Measurements from ENCODE around the gene KDM5B.

Gene KDM5B

DNA sequence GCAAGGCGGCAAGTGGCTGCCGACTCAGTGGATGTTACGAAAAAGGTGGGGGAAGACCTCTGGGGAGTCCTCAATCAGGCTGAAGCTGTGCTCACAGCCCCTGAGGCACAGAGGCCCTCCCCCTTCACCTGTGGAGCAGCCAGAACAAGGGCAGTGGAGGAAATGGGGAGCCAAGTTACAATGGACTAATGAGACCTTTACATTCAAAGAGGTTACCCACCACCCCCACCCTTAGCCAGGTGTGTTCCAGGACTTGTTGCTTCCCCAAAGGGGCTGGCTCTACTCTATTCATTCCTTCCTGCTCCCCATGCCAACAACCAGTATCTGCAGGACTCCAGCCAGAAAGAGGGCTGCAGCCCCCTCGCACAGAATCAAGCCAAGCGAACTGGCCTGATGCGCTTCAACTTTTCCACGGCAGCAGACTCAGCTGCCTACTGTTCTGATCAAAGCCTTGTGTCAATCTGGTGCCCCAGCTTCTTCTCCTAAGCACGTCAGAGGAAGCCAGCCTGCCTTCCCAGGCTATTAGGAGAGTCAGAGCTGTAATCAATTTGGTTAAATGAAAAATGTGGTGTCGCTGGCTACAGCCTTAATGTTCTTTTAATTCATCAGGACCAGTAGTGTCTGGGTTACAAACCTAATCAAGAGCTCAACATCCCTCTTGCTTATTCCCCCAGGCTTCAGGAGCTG, 96.1 kb downstream of the KDM5B start:
- DNase-seq, result no peak

DNA sequence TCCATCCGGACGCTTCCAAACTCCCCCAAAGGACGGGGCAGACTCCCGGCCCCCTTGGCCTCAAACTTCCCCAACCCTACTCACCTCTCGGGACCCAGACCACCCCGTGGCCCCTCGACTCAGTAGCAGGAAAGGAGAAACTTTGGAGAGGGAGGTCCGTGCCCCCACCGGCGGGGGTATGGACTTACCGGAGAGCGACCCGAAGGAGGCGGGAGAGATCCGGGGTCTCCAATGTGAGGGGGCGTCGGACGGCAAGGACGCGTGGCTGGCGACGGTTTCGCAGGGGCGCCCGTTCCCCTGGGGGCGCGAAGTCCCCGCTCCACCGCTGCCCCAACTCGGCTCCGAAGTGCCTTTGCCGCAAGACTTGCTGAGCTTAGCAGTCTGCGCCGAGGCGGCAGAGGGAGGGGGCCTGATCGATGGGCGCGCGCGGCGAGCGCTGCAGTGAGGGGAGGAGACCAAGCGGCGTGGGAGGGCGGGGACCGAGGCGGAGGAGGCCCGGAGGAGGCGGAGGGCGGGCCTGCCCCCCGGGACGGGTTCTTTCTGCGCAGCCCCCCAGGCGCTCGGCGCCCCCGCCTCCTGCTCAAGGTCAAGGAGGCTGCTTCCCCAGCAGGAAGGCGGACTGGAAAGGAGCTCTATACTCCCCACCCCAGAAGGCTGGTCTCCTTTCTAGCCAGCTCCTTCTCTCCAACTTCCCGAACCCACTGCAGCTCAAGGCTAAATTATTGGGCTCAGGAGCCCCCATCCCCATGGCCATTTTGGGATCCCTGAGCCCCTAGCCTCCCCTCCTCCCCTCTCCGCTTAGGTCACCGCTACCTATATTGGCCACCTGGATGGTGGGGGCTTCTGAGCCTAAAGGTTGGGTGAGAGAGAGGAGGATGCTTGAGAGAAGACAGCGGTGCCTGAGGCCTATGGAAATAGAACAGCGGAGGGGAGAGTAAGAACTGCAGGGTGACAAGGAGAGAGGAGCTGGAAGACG, 97.9 kb downstream of the KDM5B start, which contains the start of gene SYT2:
SYT2 (minus strand) TSS at position 385 of the 976 bp plus-strand sequence. CDS start 104,682 bp downstream, outside the sequence.
- DNase-seq, result peak; percentile 18

DNA sequence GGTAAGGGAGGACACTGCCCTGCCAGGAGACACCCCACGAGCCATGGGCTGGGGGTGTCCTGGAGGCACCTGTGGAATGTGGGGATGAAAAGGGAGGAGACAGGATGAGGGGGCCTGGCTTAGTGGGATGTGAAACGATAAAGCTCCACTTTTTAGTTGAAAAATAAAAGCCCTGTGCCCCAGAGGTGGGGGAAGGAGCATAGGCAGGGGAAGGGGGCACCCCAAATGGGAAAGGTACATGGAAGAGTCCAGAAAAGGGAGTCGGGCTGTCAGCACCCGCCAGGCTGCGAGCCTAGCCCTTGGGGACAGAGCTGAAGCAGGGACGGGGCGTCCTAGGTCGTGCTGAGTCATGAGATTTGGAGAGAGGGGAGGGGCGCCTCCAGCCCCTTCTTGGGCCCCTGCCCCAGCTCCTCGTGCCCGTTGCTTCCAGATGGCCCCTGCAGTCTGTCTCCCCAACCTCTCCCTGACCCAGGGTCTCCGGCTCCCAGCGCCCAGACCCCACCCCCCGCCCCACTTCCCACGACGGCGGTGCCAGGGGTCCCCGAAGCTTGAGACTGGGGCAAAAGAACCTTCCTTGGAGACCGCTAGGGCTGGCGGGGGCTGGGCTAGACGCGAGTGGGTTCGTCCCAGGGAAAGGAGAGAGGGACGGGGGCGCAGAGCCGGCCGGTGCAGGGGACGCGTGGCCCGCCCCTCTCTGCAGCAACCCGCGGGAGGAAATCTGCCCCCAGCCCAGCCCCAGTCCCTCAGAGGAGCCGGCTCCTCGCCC, 98.8 kb downstream of the KDM5B start:
- DNase-seq, result no peak

DNA sequence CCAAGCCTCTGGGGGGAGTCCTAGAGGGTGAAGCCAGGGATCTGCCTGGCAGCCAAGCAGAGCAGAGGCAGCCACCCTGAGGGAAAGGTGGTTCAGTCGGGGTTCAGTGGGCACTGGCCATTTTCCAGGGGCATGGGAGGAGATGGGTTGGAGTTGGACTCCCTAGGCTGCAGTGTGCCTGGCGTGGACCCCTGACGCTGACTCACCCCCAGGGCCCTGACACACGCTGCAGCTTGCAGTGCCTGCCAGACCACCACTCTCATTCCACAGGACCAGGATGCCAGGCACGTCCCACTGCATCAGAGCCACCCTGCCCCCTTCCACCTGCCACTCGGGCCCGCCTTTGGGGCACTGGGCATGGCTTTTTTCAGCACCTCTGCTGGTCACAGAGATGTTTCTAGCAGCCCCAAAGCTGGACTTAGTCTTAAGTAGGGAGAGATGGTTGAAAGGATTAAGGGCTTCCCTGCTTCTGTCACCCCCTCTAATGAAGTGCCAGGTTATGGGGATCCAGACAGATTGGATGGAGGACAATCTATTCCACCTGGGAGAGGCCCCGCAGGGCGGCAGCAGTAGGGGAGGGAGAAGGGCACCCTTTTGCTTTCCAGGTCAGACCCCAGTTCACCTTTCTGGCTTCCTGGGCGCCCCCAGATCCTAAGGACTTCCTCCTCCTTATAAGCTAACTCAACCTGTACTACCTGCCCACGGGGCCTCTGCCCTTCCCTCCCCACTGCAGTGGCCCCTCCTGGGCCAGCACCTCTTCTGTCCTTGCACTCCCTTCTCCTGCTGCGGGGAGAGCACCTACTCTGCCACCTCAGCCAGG, 99.6 kb downstream of the KDM5B start:
- no peak for DNase-seq

DNA sequence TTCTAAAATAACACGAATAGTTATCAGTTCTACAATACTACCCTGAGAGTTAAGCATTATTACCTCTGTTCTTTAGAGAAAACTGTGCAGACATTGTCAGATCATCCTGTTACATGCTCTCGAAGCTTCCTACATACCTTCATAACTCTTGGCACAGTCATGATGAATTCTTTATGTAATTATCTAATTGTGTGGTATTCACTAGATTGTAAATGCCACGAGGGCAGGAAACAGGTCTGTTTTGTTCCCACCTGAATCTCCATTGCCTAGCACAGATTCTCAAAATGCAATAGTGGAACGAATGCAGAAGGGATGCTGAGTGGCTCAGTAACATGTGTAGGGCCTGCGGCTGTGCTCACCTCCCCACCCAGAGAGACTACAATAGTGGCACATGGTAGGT, 101.4 kb downstream of the KDM5B start:
- no peak for DNase-seq

DNA sequence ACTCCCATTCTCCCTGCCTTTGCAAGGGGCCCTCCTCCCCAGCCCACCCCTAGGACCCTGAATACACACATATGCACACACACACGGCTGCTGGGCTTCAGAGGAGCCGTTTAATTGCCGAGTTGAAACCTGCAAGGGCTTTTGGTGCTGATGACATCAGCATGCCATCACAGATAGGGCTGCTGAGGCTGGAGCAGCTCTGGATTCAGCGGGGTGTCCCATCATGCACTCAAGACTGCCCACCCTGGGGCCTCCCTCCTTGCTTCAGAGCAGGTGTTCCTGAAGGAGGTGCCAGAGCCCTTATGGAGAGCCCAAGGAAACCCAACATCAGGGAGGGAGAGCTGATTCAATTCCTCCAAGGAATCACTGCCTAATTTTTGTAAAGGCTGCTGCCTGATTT, 103.6 kb downstream of the KDM5B start:
- DNase-seq, result no peak

DNA sequence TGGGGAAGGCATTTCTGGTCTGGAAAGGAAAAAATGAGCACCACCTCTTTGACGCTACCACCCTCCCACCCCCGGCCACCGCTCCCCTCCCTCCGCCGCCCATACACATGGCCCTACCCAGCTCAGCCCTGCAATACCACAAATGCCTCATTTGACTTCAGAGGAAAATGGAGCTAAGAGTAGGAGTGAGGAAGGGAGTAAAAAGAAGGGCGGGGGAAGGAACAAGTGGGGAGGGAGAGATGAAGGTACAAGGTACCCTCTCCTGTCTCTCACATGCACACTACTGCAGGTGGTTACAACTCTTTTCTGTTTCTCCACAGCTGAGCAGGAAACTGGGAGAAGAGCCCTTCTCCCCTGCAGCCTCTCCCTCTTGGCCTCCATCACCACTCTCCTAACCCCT, 105.0 kb downstream of the KDM5B start:
- DNase-seq, result no peak

DNA sequence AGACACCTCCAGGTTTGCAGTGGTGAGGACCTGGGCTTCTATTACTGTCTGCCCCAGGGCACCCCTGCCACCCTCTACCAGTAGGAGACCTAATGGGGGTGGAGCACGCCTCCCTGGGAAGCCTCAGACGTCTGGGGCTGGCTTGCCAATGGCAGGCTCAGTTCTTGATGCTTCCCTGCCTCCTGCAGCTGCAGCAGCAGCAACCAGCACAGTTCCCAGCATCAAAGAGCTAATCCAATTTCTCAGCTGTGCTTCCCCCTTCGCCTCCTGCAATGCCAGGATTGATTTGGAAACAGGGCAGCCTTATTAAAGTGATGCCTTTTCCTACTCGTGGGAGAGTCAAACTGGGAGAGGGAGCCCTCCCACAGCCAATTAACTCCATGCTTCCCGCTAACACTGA, 106.1 kb downstream of the KDM5B start:
- no peak for DNase-seq

DNA sequence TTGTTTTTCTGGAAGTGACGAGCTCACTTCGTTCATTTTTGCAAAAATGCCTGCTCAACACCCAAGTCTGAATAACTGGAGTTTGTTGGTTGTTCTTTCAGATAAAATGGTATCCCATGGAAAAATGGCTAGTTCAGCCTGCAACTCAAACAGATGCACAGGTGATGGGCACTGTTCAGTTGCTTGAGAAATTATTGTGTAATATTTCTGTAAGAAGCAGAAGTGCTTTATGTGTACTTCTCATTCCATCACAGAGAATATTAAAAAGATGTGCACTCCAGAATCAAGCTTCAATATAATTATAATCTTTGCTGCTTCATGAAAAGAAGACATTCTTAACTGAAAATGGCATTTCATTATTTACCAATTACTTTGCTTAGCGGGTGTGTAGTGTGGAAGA, 107.0 kb downstream of the KDM5B start:
- no peak for DNase-seq

DNA sequence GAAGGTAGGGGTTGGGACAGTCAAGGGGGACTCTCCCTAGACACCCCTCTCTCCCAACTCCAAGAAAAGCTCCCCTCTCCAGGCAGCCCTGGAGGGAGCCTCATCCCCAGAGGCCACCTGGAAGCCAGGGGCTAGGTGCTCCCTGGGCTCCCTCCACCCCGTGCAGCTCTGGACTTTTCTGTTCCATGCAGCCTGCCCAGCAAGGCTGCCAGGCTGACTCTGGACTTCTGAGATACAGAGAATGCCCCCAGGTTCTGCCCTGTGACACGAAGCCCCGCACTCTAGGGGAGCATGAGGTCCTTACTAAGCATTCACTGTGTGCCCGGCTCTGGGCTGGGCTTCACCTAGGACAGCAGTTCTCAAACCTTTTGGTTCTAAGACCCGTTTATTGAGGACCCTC, 108.2 kb downstream of the KDM5B start:
- DNase-seq, result no peak

DNA sequence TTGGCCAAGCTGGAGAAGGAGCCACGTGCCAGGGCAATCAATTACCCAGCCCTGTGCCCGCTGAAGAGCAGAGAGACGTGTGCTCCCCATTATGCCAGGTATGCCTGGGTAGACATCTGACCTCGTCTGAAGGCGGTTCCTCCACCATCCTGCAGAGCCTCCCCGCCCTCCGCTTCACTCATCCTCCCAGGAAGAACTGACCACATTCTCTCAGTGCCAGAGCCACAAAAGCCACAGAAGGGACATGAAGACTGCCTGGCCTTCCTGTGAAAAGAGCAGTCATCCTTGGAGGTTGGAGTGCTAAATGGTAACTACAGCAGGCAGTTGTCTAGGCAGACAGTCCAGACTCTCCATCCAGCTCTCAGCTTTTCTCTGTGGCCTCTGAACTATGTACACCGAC, 109.9 kb downstream of the KDM5B start:
- no peak for DNase-seq

DNA sequence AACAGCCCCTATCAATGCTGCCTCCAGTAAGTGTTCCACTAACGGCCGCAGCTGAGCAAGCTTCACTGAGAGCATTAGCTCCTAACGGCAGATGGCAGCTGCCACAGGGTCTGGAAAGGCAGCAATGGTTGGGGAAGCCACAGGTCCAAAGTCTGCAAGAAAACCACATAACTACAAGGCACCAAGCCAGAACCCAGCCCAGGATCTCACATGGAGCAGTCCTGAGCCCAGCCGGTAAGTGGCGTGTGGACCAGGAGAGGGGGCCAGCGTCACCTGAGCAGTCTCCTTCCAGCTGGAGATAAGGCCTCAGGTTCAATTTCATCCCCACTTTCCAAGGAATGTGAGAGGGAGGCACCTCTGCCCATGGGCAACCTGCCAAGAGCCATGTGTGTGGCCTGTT, 111.2 kb downstream of the KDM5B start:
- no peak for DNase-seq

DNA sequence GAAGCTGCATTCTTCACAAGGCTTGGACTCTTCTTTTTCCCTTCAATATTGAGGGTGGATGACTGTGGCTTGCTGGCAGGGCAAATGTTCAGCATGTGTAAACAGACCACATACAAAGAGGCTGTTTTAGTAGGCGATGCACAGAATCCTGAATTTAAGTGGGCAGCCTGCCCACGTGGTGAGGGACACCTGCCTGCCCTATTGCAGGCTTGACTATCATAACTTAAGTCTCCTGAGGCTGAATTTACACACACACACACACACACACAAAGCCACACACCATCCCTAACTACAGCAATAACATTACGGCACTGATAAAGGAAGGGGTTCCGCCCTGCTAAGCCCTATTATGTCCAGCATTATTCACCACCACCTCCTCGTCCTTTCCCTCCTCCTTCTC, 113.9 kb downstream of the KDM5B start:
- peak; percentile 53 for DNase-seq

DNA sequence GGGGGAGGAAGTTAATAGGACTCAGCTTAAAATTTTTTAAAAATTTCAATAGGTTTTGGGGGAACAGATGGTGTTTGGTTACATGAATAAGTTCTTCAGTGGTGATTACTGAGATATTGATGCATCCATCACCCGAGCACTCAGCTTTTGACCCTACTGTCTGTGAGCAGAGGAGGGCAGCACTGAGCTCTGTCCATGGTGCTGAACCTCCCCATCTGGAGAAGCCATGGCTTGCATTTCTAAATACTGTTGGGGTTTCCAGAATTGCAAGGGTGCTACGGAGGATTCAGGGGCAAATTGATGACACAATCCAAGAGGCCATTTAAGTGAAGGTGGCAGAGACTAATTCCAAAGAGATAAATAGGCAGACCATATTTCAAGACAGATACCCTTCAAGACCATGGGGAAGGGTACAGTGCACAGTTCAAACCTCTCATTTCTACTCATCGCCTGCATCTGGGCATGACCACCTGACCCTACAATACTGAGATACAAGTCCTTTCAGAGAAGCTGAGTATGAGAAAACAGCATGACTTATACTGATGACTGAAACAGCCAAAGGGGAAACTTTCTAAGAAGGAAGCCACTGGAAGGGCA, 115.2 kb downstream of the KDM5B start:
- DNase-seq, result peak; percentile 15

DNA sequence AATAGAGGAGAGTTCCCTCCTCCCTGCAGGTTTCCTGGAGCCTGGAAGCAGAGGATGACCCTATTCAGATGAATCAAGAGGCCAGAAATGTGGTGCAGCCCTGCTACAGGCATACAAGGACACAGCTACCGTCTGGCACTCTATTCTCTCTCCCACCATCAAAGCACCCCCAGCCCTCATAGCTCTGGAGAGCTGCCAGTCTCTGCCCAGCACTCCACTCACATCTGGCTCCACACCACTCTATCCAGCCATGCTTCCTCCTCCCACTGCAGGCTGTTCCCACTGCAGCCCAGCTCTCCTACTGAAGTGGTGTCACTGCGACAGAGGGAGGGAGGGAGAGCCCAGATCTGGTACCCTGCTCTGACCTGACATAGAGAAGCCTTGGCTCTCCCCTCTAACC, 116.4 kb downstream of the KDM5B start:
- no peak for DNase-seq

DNA sequence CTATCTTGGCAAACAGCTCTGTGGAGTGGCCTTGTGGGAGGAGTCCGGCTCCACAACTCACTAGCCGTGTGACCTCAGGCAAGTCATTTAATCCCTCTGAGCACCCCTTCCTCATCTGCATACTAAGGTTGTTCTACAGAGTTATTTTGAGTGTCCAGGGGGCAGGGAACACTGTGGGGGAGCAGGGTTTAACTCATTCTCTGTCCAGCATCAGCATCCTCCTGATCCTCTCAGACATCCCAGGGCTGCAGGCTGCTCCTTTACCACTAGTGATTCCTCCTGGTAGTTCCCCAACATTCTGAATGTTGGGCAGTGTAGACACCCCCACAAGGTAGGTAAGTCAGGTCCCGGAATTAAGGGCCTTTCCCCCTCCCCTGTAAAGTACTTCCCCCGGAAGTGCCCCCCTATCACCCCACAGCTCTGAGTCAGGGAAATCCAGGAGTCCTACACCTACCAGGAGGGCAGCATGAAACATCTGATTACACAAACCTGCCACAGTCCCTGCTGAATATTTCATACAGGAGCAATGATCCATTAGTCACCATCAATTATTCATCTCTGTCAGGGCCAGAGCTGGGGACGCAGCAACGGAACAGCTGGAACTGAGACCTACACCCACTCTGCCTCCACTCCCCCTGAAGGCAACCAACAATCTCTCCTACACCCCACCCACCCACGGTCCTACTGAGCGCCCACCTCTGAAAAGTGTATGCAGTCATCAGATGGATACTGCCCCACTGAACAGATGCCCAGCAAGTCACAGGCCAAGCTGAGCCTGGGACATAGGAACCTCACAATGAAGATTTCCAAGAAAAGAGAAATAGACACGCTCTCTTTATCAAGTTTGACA, 118.5 kb downstream of the KDM5B start:
- DNase-seq, result no peak

DNA sequence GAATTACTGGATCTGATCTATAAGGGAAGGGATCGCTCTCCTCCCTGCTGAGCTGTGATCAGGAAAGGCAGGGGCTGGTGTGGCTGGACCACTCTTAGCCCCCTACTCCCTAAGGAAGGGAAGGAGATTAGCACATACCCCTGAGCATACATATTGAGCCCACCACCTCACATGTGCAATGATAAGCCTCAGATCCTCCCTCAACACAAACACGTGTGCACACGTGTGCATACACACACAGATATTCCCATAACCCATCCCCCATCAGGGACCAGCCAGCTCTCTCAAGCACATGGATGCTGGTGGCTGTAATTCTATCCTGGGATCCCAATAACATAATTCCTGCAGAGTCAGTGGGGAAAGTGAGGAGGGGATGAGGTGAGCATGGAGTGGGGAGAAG, 119.1 kb downstream of the KDM5B start:
- no peak for DNase-seq

DNA sequence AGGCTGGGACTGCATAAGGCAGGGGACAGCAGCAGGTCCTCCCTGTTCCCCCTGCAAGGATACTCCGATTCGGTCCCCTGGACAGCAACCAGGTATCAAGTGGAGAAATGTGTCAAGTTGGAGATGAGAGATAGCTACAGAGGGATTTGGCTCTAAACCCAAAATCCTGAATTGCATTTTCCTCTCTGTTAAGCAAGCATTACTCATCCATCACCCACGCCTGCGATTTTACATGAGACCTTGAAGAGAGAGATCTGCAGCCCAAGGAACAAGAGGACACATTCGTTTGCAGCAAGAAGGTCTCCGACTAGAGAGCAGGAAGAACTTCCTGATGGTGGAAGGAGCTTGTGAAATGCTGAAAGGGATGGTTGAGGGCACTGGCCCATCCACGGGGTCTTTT, 119.8 kb downstream of the KDM5B start:
- no peak for DNase-seq

DNA sequence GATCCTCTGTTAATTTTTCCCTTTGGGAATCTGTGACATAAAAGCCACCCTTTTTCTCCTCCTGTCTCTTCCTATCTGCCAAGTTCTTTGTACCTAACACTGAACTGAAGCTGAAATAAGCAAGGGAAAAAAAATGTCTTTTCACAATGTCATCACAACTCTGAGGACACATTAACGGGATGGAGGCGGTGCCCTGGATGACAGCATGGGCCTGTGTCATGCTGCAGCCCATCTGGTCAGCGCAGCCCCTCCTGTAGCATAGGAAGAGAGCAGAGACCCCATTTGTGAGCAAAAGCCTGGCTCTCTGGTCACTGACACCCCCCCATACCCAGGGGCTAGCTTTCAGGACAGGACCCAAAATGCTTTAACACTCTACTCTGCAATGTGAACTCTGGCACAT, 120.4 kb downstream of the KDM5B start:
- no peak for DNase-seq

DNA sequence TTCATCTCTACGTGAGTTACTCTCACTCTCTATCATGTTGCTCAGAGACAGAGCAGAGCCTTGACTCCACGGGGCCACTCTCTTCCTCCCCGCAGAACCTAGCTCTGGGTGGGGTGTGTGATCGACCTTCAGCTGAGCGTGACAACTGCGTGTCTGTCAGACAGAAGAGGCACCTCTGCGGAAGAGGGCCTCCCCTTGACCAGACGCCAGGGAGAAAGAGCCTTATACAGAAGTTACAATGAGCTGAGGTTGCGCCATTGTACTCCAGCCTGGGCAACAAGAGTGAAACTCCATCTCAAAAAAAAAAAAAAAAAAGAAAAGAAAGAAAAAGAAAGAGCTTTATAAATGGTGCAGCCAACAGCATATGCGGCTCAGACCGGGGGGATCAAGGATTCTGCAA, 120.9 kb downstream of the KDM5B start:
- DNase-seq, result no peak

DNA sequence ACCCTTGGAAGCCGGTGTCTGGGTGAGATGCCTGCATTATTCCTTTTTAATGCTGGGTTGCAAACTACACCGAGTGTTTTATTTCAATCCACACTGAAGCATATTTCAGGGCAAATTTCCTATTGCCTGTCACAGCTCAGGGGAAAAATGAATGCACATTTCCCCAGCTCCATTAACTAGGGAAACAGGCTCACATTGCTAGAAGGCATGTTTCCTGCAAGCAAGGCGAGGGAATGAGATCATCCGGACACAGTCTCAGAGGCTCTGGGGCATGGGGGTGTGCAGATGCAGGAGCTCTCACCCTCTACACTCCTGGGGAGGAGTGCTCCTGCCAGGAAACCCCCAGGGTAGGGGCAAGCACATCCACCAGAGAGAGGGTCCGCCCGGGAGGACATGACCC, 122.6 kb downstream of the KDM5B start:
- DNase-seq, result no peak

Data from NCI-H774 (cell line).